GM18502 (cell line): ENCODE results near the gene RAP2B.
"Not testable (repeated sequence)": the region's sequence is repeated elsewhere in the genome, so short reads cannot be mapped to it uniquely, and the experiment has no call there.

Source experiments
- ATAC-seq: cut with Tn5 transposase; IDR thresholded peaks from one replicate; pipeline ENCODE4 v1.9.1; 2021; ENCODE audit warnings: mild to moderate bottlenecking; ENCODE audit not compliant: unreplicated experiment, poor library complexity

The RAP2B gene

GRCh38 chr3:153161714-153162512 lies at the start of gene RAP2B:
Gene RAP2B (plus strand): TSS chr3:153162226. CDS start chr3:153162694, 468 bp downstream.
- ATAC-seq, result peak; percentile 54

- no peak for ATAC-seq
These were observed 48.5 kb upstream of the RAP2B start for GRCh38 chr3:153113541-153113940.

- ATAC-seq, result not testable (repeated sequence)
These were observed 47.8 kb upstream of the RAP2B start for GRCh38 chr3:153114270-153114669.

- no peak for ATAC-seq
These were observed 46.7 kb upstream of the RAP2B start for GRCh38 chr3:153115326-153115725.

- ATAC-seq, result no peak
These were observed 34.2 kb upstream of the RAP2B start for GRCh38 chr3:153127788-153128187.

GRCh38 chr3:153129426-153129825 lies 32.6 kb upstream of the RAP2B start:
- ATAC-seq, result no peak

GRCh38 chr3:153129866-153130265 lies 32.2 kb upstream of the RAP2B start:
- ATAC-seq, result no peak

- peak; percentile 98 for ATAC-seq
These were observed 31.6 kb upstream of the RAP2B start for GRCh38 chr3:153130312-153130977.

GRCh38 chr3:153137626-153138025 lies 24.4 kb upstream of the RAP2B start:
- peak; percentile 49 for ATAC-seq

- ATAC-seq, result peak; percentile 85
These were observed 23.5 kb upstream of the RAP2B start for GRCh38 chr3:153138276-153139210.

GRCh38 chr3:153142961-153143360 lies 19.1 kb upstream of the RAP2B start:
- no peak for ATAC-seq

- ATAC-seq, result no peak
These were observed 18.0 kb upstream of the RAP2B start for GRCh38 chr3:153144071-153144470.

- no peak for ATAC-seq
These were observed 17.2 kb upstream of the RAP2B start for GRCh38 chr3:153144779-153145178.

- ATAC-seq, result no peak
These were observed 16.6 kb upstream of the RAP2B start for GRCh38 chr3:153145454-153145853.

- peak; percentile 51 for ATAC-seq
These were observed 15.6 kb upstream of the RAP2B start for GRCh38 chr3:153146191-153147053.

- ATAC-seq, result no peak
These were observed 11.0 kb upstream of the RAP2B start for GRCh38 chr3:153150991-153151390.

- not testable (repeated sequence) for ATAC-seq
These were observed 6.2 kb upstream of the RAP2B start for GRCh38 chr3:153155786-153156185.

GRCh38 chr3:153158189-153158588 lies 3.8 kb upstream of the RAP2B start:
- ATAC-seq, result no peak

GRCh38 chr3:153158961-153159735 lies 2.9 kb upstream of the RAP2B start:
- no peak for ATAC-seq
